Umbilical cord (tissue), 2 donors: ENCODE results near the gene JMJD7. TPM values are rescaled to one million over a fixed set of nuclear protein-coding genes. Genes with fewer than 3 reads are reported as not detected.

Experiments
- DNase-seq: peaks from one replicate; pipeline ENCODE4 v3.0.0-alpha.2; 2015; ENCODE audit warnings: low spot score
- total RNA-seq: library from RNA; depleted of rRNA; stranded (reverse); fragments of >200 nt; gene quantifications from one replicate; pipeline ENCODE4 v1.2.3, GENCODE V29; 2014; ENCODE audit warnings: low replicate concordance; ENCODE audit not compliant: insufficient read depth

The JMJD7 gene
- not detected for total RNA-seq

DNA sequence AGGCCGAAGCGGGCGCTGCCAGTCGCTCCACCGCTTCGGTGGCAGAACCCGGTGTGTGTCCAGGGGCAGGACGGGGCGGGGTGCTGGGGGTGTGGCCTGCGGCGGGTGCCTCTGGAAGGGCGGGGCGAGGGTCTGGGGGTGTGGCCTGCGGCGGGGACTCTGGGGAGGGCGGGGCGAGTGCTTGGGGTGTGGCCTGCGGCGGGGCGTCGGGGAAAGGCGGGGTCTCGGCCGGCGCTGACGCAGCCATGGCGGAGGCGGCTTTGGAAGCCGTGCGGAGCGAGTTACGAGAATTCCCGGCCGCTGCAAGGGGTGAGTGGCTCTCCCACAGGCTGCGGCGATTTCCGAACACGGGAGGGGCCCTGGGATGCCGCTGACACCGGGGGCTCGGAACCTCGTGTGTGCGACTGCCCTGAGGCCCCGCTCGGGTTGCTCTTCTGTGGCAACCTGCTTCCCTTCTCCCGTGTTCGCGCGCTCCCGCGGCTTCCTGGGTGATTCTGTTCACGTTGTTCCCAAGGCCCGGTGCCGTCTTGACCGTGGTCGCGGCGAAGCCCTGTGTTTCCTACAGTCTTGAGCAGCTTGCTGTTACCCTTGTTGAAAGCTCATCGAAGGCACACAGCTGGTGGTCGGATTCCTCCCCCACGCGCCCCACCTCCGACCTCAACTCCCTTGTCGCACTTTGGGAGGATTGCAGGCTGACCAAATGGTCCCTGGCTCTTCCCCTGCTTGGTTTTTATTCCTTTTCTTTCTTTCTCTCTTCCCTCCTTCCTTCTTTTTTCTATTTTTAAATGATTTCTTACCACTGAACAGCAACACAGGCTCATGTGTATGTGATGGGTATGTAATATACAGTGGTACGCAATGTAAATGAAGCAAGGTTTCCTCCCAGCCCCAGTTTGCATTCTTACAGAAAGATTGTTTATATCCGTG, at the start of gene JMJD7:
JMJD7 (plus strand) TSS at position 213 of the 927 bp plus-strand sequence; CDS start at position 246, 33 bp downstream.
- peak; percentile 91 for DNase-seq

DNA sequence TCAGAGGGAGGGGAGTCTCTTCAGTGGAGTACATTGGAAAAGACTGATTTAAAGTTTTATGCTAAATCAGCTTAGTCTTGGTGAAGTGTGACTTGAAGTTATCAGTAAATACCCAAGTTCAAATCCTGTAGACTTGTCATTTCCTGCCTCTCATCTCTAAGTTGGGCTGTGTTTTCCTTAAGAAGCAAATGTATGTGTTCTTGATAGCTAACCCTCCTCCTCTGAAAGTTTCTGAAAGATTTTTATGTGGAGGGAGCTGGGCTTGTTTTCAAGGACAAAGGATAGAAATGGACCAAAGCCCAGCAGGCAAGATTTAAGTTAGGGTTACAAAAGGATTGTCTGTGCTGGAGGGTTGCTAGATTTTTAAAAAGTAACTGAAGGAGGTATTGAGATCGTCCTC, 49.4 kb upstream of the JMJD7 start:
- peak; percentile 65 for DNase-seq

DNA sequence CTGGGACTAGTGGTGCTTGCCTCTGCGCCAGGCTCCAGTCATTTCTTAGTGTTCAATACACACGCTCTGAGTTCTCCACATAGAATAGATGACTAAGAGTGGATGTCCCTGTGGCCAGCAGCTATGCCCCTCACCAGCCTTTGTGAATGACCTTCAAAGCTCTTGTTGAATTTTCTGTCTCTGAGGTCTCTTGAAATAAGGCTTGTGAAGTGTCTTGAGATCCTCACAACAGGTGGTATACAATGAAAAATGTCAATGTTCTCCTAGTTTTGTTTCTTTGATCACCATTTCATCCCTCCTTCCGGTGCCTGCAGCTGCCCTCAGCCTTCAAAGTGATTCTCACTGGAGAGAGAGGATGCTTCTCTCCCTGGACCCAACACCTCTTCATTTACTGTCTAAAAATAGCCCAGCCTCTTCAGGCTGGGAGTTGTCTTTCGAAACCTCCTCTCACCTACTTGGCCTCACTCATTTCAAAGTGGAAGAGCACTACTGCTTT, 48.2 kb upstream of the JMJD7 start:
- DNase-seq: no peak

DNA sequence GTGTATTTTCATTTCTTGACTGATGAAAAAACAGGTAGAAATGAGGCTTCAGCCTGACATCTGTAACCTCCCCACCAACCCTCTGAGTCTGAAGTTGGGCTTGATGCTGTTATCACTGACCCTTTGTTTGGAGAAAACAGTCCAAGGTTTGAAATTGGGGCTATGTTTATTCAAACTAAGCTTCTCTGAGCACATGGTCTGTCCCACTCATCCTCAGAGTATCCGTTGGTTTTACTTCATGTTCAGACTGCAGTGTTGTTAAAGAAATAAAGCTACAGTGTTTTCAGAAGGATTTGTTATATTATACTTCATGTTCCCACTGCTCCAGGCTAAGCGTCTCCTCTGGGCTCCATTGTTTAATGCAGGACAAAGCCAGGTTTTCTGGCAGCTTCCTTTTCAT, 47.6 kb upstream of the JMJD7 start:
- DNase-seq: no peak

DNA sequence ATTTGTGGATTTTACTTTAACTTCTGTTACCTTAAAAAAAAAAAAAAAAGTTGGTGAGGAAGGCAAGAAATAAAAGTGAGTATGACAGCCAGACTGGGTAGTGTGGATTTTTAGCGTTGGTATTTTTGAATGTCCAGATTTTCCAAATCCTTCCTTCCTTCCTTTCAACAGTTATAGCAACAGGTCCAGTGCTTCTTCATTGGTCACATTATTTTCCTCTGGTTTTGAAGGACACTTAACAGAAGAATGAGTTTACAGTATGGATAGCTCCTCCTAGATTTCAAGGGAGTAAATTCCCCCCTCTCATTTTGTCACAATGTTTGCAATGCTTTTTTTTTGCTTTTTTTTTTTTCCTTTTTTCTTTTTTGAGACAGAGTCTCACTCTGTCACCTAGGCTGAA, 47.2 kb upstream of the JMJD7 start:
- no peak for DNase-seq

DNA sequence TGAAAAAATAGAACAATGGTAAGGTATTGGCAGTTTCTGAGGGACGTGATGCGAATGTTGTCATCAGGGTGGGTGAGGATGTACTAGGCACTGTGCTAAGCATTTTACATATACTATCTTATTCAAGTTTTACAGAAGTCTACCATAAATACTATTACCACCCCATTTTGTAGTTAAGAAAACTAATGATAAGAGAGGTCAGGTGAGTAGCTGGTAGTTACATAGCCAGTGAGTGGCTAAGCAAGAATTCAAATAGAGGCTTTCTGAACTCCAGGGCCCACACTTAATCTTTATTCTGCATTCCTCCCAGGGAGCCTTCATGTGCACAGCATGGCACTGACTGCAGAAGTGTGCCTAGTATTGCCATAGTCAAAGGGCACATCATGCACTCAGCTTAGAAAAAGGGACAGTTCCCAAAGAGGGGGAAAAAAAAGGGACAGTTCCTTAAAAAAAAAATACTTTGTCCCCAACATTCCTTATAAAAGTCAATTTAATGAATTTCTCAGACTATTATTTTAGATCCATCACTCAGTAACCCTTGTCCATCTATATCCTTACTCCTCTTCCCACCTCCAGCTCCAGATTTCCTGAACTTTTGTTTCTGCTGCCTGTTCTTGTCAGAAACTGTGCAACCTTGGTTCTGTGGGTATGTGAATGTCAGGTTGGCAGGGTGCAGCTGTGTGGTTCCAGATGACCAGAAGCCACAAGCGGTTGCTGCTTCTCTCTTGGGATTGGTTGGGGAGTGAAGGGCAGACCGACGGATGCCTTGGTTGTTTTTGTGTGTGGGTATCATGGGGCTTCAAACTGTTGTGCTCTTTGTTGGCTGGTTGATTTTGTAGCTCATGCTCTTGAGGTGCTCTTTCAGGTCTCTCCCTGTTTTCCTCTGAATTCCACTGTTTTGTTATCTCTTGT, 45.3 kb upstream of the JMJD7 start:
- no peak for DNase-seq

DNA sequence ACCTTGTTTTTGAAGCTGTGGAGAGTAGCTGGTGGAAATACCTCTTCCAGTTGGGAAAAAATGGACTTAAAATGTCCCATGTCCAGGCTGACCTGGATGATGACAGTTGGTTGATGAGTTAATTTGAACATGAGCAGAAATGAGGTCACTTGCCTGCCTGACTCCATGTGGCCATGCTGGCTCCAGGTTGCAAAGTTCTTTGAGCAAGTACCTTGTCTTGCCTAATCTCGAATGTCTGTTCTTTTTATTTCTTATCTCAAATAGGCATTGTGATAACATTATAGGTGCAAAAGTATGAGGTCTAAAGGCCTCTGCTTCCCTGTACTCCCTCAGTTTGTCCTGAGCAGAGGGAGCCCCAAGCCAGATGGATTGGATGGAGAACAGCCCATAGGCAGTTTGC, 44.6 kb upstream of the JMJD7 start:
- no peak for DNase-seq

DNA sequence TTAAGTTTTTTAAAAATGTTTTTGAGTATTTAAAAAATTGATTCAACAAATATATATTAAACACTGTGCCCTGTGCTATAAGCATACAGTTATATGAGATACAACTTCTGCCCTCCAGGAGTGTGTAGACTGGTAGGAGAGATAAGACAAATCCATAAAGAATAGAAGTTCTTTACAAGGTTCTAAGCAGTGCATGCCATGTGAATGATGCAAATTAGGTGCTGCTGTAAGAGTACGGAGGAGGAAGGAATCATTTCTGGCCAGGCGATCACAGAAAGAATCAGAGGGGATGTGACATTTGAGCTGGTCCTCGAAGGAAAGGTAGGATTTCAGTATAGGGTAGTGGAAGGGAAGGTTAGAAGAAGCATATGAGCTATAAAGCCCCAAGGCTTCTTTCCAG, 39.6 kb upstream of the JMJD7 start:
- no peak for DNase-seq

DNA sequence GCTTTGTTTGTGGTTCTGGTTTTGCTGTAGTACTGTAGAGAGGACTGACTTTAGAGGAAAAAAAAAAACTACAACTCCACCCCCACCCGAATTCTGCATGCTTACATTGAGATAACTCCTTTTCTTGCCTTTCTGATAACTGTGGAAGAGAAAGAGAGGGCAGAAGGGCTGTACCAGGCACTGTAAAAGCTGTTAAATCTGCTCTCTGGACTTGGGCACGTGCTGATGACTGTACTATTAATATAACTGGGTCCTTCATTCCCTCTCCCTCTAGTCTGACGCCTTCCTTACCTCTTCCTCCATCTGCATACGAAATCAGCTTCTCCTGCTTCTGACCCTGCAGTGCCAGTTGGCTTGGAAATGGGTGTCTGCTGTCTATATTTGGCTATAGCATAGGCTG, 38.7 kb upstream of the JMJD7 start:
- DNase-seq: peak; percentile 36

DNA sequence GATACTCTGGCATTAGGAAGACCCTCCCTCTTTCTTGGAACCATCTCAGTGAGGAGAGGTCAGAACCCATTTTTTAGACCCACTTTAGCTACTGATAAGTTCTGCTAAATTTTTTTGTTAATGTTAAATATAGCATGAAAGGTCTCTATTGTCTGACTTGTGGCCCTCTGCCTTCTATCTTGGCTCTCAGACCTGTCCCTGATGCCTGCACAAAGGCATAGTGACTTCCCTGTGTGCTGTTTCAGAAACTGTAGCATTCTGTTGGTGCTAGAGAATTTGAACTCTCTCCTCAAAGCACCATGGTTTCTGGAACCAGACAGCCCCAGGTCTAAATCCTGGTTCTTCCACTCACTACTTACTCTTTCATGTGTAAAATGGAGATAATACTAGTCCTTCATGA, 38.2 kb upstream of the JMJD7 start:
- DNase-seq: no peak

DNA sequence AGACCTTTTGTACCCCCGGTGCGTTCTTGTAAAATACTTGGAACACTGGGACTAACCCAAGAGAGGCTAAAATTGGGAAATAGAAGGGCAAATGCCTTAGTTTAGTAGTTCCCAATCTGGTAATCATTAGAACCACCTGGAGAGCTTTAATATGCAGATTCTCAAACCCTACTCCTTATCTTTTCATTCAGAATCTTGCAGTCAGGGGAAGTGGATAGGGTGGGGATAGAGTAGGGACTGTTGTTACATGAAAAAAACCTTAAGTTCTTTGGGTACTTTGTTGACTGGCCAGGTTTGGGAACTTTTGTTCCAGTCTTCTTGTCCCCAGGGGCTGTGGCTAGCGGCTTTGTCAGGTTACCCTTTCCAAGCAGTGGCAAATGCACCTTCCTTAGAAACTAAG, 37.7 kb upstream of the JMJD7 start:
- DNase-seq: no peak

DNA sequence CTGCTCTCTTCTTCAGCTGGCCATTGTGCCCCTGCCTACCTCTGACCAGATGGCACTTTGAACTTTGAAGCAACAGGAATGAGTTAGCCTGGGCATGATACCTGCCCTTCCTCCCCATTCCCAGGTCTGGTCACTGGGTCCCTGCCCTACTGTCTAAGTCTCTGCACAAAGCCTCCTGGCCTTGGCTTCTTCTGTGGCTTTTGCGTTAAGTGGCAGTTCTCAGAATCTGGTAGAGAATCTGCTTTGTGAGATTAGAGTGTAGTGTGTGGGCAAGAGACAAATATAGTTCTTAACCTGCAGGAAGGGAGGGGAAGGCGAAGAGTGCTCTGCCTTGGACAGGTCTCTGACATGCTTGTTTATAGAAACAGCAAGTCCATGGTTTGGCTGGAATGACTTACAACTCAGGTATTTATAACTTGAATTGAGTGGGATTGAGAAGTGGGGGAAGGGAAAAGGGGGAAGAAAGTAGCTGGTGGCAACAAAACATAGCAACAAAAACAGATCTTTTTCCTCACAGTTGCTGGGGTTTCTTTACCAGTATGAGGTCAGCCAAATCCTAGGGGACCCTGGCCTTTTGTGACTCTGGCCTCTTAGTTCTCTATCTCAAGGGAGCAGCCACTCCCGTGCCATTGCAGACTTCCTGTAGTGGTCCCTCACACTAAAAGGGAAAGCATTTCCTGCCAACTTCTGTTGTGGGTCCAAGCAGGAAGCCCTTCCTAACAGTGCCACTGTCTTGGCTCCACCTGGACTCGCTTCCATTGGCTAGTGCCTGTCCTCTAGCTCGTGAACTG, 36.9 kb upstream of the JMJD7 start:
- peak; percentile 26 for DNase-seq

DNA sequence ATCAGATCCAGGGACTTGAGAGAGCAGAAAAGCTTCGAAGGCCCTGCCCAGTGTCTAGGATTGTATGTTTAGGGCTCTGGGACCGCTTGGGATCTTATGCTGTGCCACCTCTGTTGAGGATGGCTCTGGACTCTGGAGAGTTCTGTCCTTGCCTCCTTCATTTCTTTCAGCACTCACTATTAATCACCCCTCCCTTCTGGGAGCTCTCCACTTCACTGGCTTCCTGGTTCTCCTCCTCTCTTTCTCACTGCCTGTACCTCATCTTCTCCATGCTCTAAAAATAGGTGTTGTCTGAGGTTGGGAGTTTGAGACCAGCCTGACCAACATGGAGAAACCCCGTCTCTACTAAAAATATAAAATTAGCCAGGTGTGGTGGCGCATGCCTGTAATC, 36.4 kb upstream of the JMJD7 start:
- no peak for DNase-seq

DNA sequence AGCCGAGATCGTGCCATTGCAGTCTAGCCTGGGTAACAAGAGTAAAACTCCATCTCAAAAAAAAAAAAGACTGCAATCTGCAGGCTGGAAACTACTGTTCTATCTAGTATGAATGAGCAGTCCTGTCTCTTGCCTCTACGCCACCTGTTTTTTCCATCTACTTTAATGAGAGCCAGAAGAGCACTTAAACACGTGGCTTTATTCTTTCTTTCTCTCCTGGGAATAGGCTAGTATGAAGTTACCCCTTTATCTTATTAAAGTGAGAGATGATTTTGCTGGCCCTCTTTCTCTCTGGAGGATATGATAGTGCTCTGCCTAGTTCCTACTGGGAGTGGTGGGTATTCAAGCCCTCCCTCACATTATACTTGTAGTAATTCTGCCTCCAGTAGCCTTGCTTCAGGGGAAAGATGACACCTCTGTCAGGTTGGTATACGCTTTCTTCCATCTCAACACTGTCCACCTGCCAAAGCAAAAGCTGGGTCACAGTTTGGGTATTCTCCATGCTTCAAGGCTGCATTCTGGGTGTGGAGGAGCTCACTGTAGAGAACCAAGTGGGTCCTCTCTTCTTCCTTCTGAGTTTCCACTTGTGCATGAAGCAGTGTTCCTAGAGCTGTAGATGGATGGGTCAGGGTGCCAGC, 35.8 kb upstream of the JMJD7 start:
- DNase-seq: no peak

DNA sequence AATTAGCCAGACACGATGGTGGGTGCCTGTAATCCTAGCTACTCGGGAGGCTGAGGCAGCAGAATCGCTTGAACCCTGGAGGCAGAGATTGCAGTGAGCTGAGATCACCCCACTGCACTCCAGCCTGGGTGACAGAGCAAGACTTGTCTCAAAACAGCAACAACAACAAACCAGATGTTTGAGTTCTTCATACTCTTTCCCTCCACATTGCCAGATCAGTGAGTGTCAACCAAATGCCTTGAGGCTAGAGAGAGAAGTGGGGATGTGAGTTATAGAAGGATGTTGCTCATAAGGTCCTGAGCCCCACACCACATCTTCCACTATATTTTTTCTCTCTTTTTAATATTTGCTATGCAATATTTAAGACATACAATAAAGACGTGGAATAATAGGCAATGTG, 33.8 kb upstream of the JMJD7 start:
- peak; percentile 22 for DNase-seq

DNA sequence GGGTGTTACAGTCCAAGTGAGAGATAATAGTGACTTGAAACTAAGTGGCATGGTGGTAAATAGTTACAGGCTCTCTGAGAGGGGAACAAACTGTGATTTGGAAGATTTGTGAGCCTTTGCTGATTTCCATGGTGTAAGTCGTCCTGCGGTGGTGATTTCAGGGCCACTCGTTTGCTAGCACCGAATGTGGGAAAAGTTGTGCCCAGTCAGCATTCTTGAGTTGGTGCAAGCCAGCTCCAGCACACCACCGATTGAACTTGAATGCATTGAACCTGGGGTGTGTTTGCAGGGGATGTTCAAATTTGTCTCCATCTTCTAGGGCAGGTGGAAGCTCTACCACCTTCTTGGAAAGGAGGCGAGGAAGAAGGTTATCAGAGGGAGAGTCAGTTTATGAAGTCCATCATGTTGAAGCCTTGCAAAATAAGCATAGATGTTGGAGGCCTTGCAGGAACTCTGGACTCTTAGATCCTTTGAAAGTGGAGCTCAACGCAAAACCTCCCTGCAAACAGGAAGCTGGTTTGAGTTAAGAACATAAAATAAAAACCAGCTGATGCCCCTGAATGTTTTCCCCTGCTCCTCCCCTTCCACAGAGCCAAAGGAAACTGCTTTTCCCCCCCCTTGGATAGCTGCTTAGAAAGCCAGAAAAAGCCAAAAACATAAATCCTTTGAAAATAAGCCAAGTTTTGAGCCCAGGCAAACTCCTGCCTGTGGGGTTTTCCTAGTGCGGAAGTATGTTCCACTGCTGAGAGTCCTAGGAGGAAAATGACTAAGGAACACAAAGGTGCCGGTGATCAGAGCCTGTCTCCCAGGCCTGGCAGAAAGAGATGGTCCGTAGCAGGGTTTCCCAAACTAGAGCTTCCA, 31.7 kb upstream of the JMJD7 start:
- DNase-seq: peak; percentile 93

DNA sequence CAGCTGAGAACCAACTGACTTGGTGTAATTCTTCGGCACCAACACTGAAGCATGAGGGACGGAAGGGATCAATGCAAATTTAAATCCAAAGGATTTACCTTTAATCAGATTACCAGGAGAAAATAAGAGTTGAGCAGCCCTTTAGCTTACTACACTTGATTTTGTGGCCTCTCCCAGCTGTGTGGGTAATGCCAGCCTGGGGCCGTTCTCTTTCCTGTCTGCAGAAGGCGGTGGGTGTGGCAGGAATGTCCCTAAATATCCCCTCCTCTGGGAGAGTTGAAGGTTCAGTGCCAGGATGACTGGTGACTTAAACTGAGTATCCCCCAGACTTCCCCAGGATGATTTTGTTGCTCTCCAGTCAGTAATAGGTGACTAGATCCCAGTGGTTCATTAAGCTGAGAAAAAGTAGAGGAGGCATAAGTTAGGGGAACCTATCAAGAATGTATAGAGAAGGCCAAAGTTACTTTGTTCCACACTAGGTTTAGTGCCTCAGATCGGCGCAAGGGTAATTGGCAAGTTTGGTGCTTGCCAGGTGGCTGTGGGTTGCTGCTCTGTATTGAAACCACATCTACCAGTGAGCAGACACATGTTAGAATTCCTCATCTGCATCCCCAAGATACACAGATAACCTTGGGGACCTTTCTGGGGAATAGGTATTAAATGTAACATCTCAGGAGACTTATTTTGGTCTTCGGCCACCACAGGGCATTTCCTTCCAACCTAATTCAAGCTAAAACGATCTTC, 30.5 kb upstream of the JMJD7 start:
- DNase-seq: no peak

DNA sequence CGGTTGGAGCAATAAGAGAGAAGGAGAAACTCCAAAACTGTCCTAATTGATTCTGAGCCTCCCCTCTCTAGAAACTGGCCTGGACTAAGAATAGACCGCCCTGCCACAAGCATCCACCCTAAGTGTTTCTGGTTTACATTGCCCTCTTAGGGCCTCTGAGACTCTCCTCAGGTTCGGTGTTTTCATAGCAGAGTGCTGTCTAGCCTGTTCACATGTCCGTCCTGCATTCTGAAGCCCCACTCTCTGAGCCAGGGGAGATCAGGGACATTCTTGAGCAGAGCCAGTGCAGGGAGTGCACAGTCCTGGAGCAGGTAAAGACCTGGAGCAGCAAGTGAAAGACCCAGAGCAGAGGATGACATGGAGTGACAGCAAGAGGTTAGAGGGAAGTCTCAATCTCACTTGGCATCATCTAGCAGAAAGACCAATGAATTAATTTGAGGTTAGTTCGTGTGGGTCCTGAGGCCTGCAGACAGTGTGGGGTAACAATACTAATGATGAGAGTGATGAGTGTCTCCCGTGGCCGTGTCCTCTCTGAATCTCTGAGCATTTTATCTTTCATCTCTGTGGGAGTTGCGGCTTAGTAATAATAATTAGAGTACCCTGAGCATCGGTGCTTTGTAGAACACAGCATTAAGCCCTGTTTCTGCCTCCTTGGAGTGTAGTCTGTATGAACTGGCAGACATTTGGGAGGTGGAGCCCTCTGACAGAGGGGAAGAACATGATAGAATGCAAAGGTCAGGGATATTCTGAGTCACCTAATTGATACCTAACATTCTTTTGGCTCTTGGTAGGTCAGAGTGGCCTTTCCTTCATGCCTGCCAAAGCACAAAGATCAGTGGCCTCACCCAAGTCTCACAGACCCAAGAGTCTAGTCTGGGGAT, 29.0 kb upstream of the JMJD7 start:
- DNase-seq: no peak
